A549 treated with CORT108297 at 1 μM for 4 hours (cell line): ENCODE data around the gene PPIF. TPM values are rescaled to one million over a fixed set of nuclear protein-coding genes. Genes with fewer than 3 reads are reported as not detected.

Experiments used
- total RNA-seq: library from RNA; stranded (reverse); fragments of 200-300 nt; extraction: Qiagen RNA extraction; gene quantifications from 5 replicates; pipeline ENCODE4 v1.2.3, GENCODE V29; 2022

The PPIF gene
- total RNA-seq = 137 to 203 TPM (median 148 TPM) in 5 replicates

GRCh38 chr10:79347226-79347893 lies at the start of gene PPIF:
TSS of gene PPIF (plus strand) at chr10:79347469. CDS start at chr10:79347549, 80 bp downstream.

Other genes with a start within 250 kb of the PPIF start
- 3.3 to 5.2 TPM (median 4.3 TPM) in 5 replicates for gene ZCCHC24, start 98.2 kb downstream of the PPIF start, total RNA-seq
- 2.2 to 3.2 TPM (median 2.4 TPM) in 5 replicates for gene EIF5AL1, start 165.1 kb downstream of the PPIF start, total RNA-seq
- not detected in 5 replicates for gene SFTPA2, start 212.9 kb downstream of the PPIF start, total RNA-seq